K562 (cell line): ENCODE results near the gene SAMD3. TPM values are rescaled to one million over a fixed set of nuclear protein-coding genes. Genes with fewer than 3 reads are reported as not detected.
A peak's percentile ranks its signal among the peaks of the same experiment; 100 is the strongest.

Source experiments
- ATAC-seq: fragments of 200-7000 bp; cut with Tn5 transposase; 3 replicates; pipeline ENCODE4 v1.9.1; 2020; ENCODE audit warnings: moderate library complexity
- BruUV-seq: library from RNA; stranded (reverse); fragments of 400-500 nt; replicated peaks from 2 replicates; lab custom pipeline; 2021; lab: Mats Ljungman, UMichigan
- CTCF ChIA-PET: fragments of 300-600 bp; formaldehyde crosslinking; extraction: SDS; loops from one replicate; lab custom pipeline; 2021; ENCODE audit warnings: low intra/inter-chr PET ratio; lab: Yijun Ruan, JAX
- POLR2A ChIA-PET: fragments of 300-600, 350-650 bp; sonication (Branson Sonifier 250); formaldehyde crosslinking; extraction: SDS; loops from one replicate; lab custom pipeline; 2021; ENCODE audit warnings: antibody characterized with exemption, inconsistent platforms; lab: Yijun Ruan, JAX
- DNase-seq, 4 experiments: peaks; one replicate each; pipeline versions ENCODE4 v3.0.0 to v3.0.0-alpha.2; 2011 to 2018; ENCODE audit warnings: low spot score in 3 of 4, mixed read lengths in 3 of 4; ENCODE audit errors: extremely low read depth in 1 of 4
- FAIRE-seq: peaks from 2 replicates; lab custom pipeline; 2011; peaks lifted over from hg19 to GRCh38; lab: Jason Lieb, UNC
- H2AFZ ChIP-seq: 2 replicates; pipeline ENCODE4 v1.6.0; 2011; ENCODE audit warnings: low read depth, low read length, control low read depth, inconsistent platforms
- H3K27ac ChIP-seq: fragments of 200-600 bp; 3 replicates; pipeline ENCODE4 v1.8.0; 2011; ENCODE audit warnings: low read depth, mild to moderate bottlenecking, control low read depth, inconsistent platforms, low read length, moderate library complexity, mixed read lengths; ENCODE audit errors: extremely low read depth
- H3K27me3 ChIP-seq, 2 experiments: fragments of 300-600 bp in 1 of 2; 2 replicates in 1 of 2; 3 replicates in 1 of 2; pipeline versions ENCODE4 v1.6.0 to v1.8.0; 2011; ENCODE audit warnings: inconsistent platforms in 2 of 2, low read length in 2 of 2, mild to moderate bottlenecking in 1 of 2, mixed read lengths in 1 of 2, moderate library complexity in 1 of 2; ENCODE audit not compliant: control insufficient read depth in 2 of 2, insufficient read depth in 2 of 2
- H3K36me3 ChIP-seq: fragments of 300-600 bp; 3 replicates; pipeline ENCODE4 v1.8.0; 2011; ENCODE audit warnings: mild to moderate bottlenecking, low read length, inconsistent platforms; ENCODE audit not compliant: control insufficient read depth, insufficient read depth
- H3K4me1 ChIP-seq, 2 experiments: fragments of 200-600 bp in 1 of 2; replicated peaks in 1 of 2; 2 replicates in 1 of 2; 3 replicates in 1 of 2; pipeline versions ENCODE4 v1.5.1 to v1.8.0; 2011; ENCODE audit warnings: inconsistent platforms in 2 of 2, low read length in 2 of 2, mild to moderate bottlenecking in 1 of 2, mixed read lengths in 1 of 2, moderate library complexity in 1 of 2; ENCODE audit not compliant: control insufficient read depth in 2 of 2, insufficient read depth in 2 of 2
- H3K4me2 ChIP-seq: 2 replicates; pipeline ENCODE4 v1.6.1; 2011; ENCODE audit warnings: low read length, control low read depth, inconsistent platforms, mixed read lengths; ENCODE audit not compliant: insufficient read depth
- H3K4me3 ChIP-seq: fragments of 200-600 bp; sonication (generic), shearing (Covaris generic); 2 replicates; pipeline ENCODE4 v1.5.1; 2016; ENCODE audit warnings: control low read depth, inconsistent platforms
- H3K79me2 ChIP-seq: fragments of 200-600 bp; 3 replicates; pipeline ENCODE4 v1.8.0; 2011; ENCODE audit warnings: low read length, inconsistent platforms; ENCODE audit not compliant: control insufficient read depth, insufficient read depth
- H3K9ac ChIP-seq, 2 experiments: 2 replicates each; pipeline versions ENCODE4 v1.6.0 to v1.6.1; 2011; ENCODE audit warnings: low read depth in 2 of 2, low read length in 2 of 2, control low read depth in 1 of 2, inconsistent platforms in 1 of 2, mild to moderate bottlenecking in 1 of 2, mixed read lengths in 1 of 2; ENCODE audit not compliant: insufficient read depth in 1 of 2
- H3K9me1 ChIP-seq: one replicate; pipeline ENCODE4 v1.6.0; 2011; ENCODE audit warnings: inconsistent platforms, mild to moderate bottlenecking, low read length, moderate library complexity; ENCODE audit not compliant: control insufficient read depth, insufficient read depth
- H3K9me3 ChIP-seq: replicated peaks from 2 replicates; pipeline ENCODE4 v1.5.1; 2011; ENCODE audit warnings: low read depth, low read length, inconsistent platforms; ENCODE audit not compliant: control insufficient read depth, insufficient read depth
- H4K20me1 ChIP-seq: replicated peaks from 2 replicates; pipeline ENCODE4 v1.6.1; 2011; ENCODE audit warnings: low read length, inconsistent platforms, mixed read lengths; ENCODE audit not compliant: control insufficient read depth, insufficient read depth
- ARID2 ChIP-seq: fragments of 450-650 bp; IDR thresholded peaks from 2 replicates; pipeline ENCODE4 v1.6.1; 2017; ENCODE audit warnings: antibody characterized with exemption, mild to moderate bottlenecking
- BACH1 ChIP-seq: fragments of 200-800 bp; sonication (Bioruptor generic); IDR thresholded peaks from 2 replicates; pipeline ENCODE4 v1.6.1; 2016; ENCODE audit warnings: missing genetic modification characterization, missing compliant biosample characterization
- CCAR2 ChIP-seq: fragments of 200-400 bp; formaldehyde crosslinking; IDR thresholded peaks from 2 replicates; pipeline ENCODE4 v1.6.1; 2017; ENCODE audit warnings: mild to moderate bottlenecking, low read depth, low read length
- DIDO1 ChIP-seq: fragments of 450-650 bp; IDR thresholded peaks from 2 replicates; pipeline ENCODE4 v1.6.1; 2016; ENCODE audit warnings: low read depth, missing biosample characterization, missing genetic modification characterization
- FOXM1 ChIP-seq, 2 experiments: fragments of 450-650 bp in 1 of 2; sonication (generic) in 1 of 2; formaldehyde crosslinking in 1 of 2; IDR thresholded peaks; 2 replicates each; pipeline versions ENCODE4 v1.6.1 to v1.9.0; 2017 to 2022; ENCODE audit warnings: low read depth in 2 of 2, mild to moderate bottlenecking in 2 of 2, missing genetic modification reagents in 1 of 2, moderate library complexity in 1 of 2
- MCM7 ChIP-seq, 2 experiments: fragments of 450-650 bp; IDR thresholded peaks; 2 replicates each; pipeline ENCODE4 v1.6.1; 2016 to 2018
- NR3C1 ChIP-seq: sonication (generic); formaldehyde crosslinking; IDR thresholded peaks from 2 replicates; pipeline ENCODE4 v1.8.1; 2022; ENCODE audit warnings: missing genetic modification reagents
- PHF20 ChIP-seq: fragments of 450-650 bp; IDR thresholded peaks from 2 replicates; pipeline ENCODE4 v1.6.1; 2018; ENCODE audit not compliant: partially characterized antibody
- SRSF3 ChIP-seq: fragments of 200-400 bp; formaldehyde crosslinking; IDR thresholded peaks from 2 replicates; pipeline ENCODE4 v1.6.1; 2016; ENCODE audit warnings: mild to moderate bottlenecking, low read length, moderate library complexity; ENCODE audit not compliant: insufficient read depth
- TEAD2 ChIP-seq: fragments of 450-650 bp; IDR thresholded peaks from 2 replicates; pipeline ENCODE4 v1.6.1; 2016; ENCODE audit warnings: missing genetic modification characterization, control low read depth, missing compliant biosample characterization
- ZBED1 ChIP-seq: IDR thresholded peaks from 2 replicates; pipeline ENCODE4 v1.6.1; 2014
- ZNF121 ChIP-seq: sonication (generic); formaldehyde crosslinking; conservative IDR thresholded peaks from 2 replicates; pipeline ENCODE4 v1.8.0; 2022; ENCODE audit warnings: missing genetic modification reagents
- ZNF232 ChIP-seq: sonication (generic); formaldehyde crosslinking; IDR thresholded peaks from 2 replicates; pipeline ENCODE4 v1.8.0; 2022; ENCODE audit warnings: mild to moderate bottlenecking, missing genetic modification reagents
- ZNF316 ChIP-seq: fragments of 450-650 bp; IDR thresholded peaks from 2 replicates; pipeline ENCODE4 v1.6.1; 2016
- ZNF41 ChIP-seq: fragments of 250-450 bp; sonication (Bioruptor Pico); conservative IDR thresholded peaks from 2 replicates; pipeline ENCODE4 v1.4.0; 2020; ENCODE audit warnings: mild to moderate bottlenecking
- ZNF76 ChIP-seq: fragments of 250-450 bp; sonication (Bioruptor Pico); IDR thresholded peaks from 2 replicates; pipeline ENCODE4 v1.4.0; 2020; ENCODE audit warnings: mild to moderate bottlenecking, moderate library complexity, borderline replicate concordance
- WGBS: fragments of 100-300 bp; shearing (Covaris generic); methylation state at CpG from one replicate; pipeline ENCODE4 v1.1.6; 2016; ENCODE audit warnings: low coverage, mixed read lengths; ENCODE audit not compliant: insufficient coverage; ENCODE audit errors: missing lambda C conversion rate; 5-methylcytosine and 5-hydroxymethylcytosine counted together
- in situ Hi-C: fragments of 300-500 bp; cut with MboI; formaldehyde crosslinking; loops from 4 replicates; pipeline ENCODE4 v1.15.0; 2018; ENCODE audit warnings: inconsistent platforms, mixed read lengths
- intact Hi-C: fragments of 100-400 bp; cut with micrococcal nuclease; formaldehyde crosslinking; loops from 2 replicates; pipeline ENCODE4 v1.14.2; 2022
- polyA plus RNA-seq, 8 experiments: library from polyadenylated mRNA; depleted of rRNA in 4 of 8; stranded (reverse) in 5 of 8; unstranded in 3 of 8; fragments of >200 nt; fragmentation: Nextera tagmentation in 2 of 8; fragmentation: Illumina TruSeq in 1 of 8; extraction: Ambion mirVana in 2 of 8; extraction: Trizol in 1 of 8; gene quantifications; 2 replicates each; pipeline versions ENCODE4 v1.2.1 to v1.2.3, GENCODE V29; 2011 to 2014; ENCODE audit warnings: inconsistent platforms in 1 of 8, missing spikeins in 1 of 8
- total RNA-seq, 7 experiments: library from RNA; depleted of rRNA in 6 of 7; stranded (reverse); fragments of >200 nt in 6 of 7; fragmentation: Illumina TruSeq in 2 of 7; extraction: Trizol in 2 of 7; gene quantifications; 2 replicates each; pipeline versions ENCODE4 v1.2.1 to v1.2.3, GENCODE V29; 2011 to 2021; ENCODE audit warnings: low replicate concordance in 1 of 7
- TF ChIP-seq, protein P1 (sequence below), 3 experiments: fragments of 200-800 bp in 1 of 3; fragments of 250-450 bp in 1 of 3; fragments of 450-650 bp in 1 of 3; sonication (Bioruptor Pico) in 1 of 3; sonication (Bioruptor generic) in 1 of 3; formaldehyde crosslinking in 1 of 3; IDR thresholded peaks; 2 replicates each; pipeline versions ENCODE4 v1.6.1 to v1.8.0; 2016 to 2022; ENCODE audit warnings: mild to moderate bottlenecking in 2 of 3, missing genetic modification characterization in 2 of 3, missing compliant biosample characterization in 1 of 3, moderate library complexity in 1 of 3
- TF ChIP-seq, protein P2 (sequence below): IDR thresholded peaks from 2 replicates; pipeline ENCODE4 v1.6.1; 2011; ENCODE audit not compliant: insufficient read length; ENCODE audit errors: extremely low read depth
- TF ChIP-seq, protein P3 (sequence below): sonication (generic); formaldehyde crosslinking; IDR thresholded peaks from 2 replicates; pipeline ENCODE4 v1.8.0; 2022; ENCODE audit warnings: mild to moderate bottlenecking, missing genetic modification reagents

Gene SAMD3
- total and polyA plus RNA-seq, 9 of the 15 experiments (the other 6 are each of a cell fraction or from before 2014, with no cell fraction given), result 0.03 to 0.21 (median 0.18) TPM; not detected in 5

DNA sequence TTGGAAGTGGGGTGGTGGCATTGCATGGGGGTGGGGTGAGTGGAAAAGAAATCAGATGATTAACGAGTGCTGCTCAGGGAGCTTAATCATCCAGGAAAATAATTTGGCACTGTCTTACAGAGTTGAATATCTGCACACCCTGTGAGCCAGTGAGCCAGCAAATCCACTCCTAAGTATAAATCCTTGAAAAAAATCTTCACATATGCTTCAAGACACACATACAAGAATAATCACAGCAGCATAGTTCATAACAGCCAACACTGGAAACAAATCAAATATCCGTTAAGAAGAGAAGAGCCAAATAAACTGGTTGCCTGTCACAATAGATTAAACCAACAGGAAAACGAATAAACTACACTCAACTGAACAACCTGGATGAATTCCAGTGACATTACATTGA lies 62.8 kb downstream of the SAMD3 start:
- in situ Hi-C loops, result no loop called here
- H3K4me2 ChIP-seq, result no peak overlapping the region
- H3K9me3 ChIP-seq, result no peaks in the 10 kb centered on the region
- no peaks in the 10 kb centered on the region for H3K79me2 ChIP-seq
- H3K27me3 ChIP-seq, result no peaks in the 10 kb centered on the region; a peak in 2 of 5 replicates
- ChIA-PET CTCF (no interaction called here), POLR2A (no interaction called here)
- H3K9ac ChIP-seq, result no peak overlapping the region
- H2AFZ ChIP-seq, result no peak overlapping the region
- no peaks in the 10 kb centered on the region for H4K20me1 ChIP-seq
- no peaks in the 10 kb centered on the region for H3K9me1 ChIP-seq
- no peak overlapping the region for H3K4me3 ChIP-seq
- no peaks in the 10 kb centered on the region for H3K4me1 ChIP-seq
- 6% methylated on average over 3 of the region's 3 CpGs for WGBS
- ATAC-seq (no peak), FAIRE-seq (peak; percentile 15), DNase-seq (no peak)
- no peak overlapping the region for H3K27ac ChIP-seq
- intact Hi-C loops, result no loop called here
- TF ChIP-seq, protein P1, sequence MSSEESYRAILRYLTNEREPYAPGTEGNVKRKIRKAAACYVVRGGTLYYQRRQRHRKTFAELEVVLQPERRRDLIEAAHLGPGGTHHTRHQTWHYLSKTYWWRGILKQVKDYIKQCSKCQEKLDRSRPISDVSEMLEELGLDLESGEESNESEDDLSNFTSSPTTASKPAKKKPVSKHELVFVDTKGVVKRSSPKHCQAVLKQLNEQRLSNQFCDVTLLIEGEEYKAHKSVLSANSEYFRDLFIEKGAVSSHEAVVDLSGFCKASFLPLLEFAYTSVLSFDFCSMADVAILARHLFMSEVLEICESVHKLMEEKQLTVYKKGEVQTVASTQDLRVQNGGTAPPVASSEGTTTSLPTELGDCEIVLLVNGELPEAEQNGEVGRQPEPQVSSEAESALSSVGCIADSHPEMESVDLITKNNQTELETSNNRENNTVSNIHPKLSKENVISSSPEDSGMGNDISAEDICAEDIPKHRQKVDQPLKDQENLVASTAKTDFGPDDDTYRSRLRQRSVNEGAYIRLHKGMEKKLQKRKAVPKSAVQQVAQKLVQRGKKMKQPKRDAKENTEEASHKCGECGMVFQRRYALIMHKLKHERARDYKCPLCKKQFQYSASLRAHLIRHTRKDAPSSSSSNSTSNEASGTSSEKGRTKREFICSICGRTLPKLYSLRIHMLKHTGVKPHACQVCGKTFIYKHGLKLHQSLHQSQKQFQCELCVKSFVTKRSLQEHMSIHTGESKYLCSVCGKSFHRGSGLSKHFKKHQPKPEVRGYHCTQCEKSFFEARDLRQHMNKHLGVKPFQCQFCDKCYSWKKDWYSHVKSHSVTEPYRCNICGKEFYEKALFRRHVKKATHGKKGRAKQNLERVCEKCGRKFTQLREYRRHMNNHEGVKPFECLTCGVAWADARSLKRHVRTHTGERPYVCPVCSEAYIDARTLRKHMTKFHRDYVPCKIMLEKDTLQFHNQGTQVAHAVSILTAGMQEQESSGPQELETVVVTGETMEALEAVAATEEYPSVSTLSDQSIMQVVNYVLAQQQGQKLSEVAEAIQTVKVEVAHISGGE (CRISPR knock-in tag; IDR thresholded peaks at IDR 0.05), result no peak
- TF ChIP-seq ZBED1 (no peak), ARID2 (no peak), ZNF41 (CRISPR knock-in tag) (no peak), TEAD2 (tag) (no peak), BACH1 (tag) (no peak), PHF20 (no peak), ZNF316 (no peak), NR3C1 (no peak), ZNF76 (no peak), ZNF232 (CRISPR knock-in tag) (no peak), FOXM1 (IDR thresholded peaks at IDR 0.05; ENCODE audit: low read depth) (no peak), FOXM1 (CRISPR knock-in tag; IDR thresholded peaks at IDR 0.05; ENCODE audit: low read depth) (no peak), CCAR2 (no peak), ZNF121 (no peak), DIDO1 (tag) (no peak), SRSF3 (no peak), MCM7 (IDR thresholded peaks at IDR 0.05) (no peak)
- TF ChIP-seq, protein P2, sequence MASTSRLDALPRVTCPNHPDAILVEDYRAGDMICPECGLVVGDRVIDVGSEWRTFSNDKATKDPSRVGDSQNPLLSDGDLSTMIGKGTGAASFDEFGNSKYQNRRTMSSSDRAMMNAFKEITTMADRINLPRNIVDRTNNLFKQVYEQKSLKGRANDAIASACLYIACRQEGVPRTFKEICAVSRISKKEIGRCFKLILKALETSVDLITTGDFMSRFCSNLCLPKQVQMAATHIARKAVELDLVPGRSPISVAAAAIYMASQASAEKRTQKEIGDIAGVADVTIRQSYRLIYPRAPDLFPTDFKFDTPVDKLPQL, result no peak
- TF ChIP-seq, protein P3, sequence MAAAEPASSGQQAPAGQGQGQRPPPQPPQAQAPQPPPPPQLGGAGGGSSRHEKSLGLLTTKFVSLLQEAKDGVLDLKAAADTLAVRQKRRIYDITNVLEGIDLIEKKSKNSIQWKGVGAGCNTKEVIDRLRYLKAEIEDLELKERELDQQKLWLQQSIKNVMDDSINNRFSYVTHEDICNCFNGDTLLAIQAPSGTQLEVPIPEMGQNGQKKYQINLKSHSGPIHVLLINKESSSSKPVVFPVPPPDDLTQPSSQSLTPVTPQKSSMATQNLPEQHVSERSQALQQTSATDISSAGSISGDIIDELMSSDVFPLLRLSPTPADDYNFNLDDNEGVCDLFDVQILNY (CRISPR knock-in tag), result no peak
- BruUV-seq, result no TSS peak
- H3K36me3 ChIP-seq, result no peaks in the 10 kb centered on the region
